ENCODE results near the gene TPD52L2.

The TPD52L2 gene

DNA sequence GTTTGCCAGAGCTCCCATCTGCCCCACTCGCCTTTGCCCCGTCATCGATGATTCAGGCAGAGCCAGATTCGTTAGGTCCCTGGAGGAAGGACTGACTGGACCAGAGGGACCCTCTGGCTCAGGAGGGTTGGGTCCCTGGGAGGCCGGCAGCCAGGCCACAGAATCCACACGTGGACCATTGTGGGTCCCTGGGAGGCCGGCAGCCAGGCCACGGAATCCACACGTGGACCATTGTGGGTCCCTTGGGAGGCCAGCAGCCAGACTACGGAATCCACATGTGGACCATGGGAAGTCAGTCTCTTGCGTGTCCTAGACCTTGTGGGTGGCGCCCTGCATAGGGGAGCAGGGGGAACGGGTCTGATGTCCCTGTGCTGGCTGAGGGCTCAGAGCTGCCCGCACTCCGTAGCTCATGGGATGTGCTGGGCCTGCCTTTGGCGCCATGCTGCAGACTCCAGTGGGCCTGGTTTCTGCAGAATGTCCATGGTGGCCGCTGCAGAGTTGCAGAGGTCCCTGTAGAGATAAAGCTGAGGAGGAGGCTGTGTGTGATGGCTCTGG is 67.6 kb downstream of the TPD52L2 start:
- DNase-seq (ENCODE audit: low read depth): no peak

DNA sequence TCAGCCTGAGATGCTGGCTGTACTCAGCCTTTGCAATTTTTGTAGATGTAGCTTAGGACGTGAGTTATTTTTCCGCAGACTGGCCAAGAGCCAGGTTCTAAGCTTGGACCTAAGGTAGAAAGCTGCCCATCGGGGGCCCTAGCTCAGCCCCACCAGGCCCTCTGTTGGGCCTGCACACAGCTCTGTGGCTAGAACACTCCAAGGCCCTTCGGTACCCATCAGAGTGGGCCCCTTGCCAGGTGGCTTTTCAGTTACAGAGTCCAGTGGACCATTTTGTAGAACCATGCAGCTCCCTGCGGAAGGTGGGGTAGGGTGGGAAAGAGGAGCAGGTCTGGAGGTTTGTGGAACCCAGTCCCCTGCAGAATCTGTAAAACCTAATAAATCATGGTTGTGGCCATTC is 68.6 kb downstream of the TPD52L2 start:
- DNase-seq (ENCODE audit: low read depth): no peak

DNA sequence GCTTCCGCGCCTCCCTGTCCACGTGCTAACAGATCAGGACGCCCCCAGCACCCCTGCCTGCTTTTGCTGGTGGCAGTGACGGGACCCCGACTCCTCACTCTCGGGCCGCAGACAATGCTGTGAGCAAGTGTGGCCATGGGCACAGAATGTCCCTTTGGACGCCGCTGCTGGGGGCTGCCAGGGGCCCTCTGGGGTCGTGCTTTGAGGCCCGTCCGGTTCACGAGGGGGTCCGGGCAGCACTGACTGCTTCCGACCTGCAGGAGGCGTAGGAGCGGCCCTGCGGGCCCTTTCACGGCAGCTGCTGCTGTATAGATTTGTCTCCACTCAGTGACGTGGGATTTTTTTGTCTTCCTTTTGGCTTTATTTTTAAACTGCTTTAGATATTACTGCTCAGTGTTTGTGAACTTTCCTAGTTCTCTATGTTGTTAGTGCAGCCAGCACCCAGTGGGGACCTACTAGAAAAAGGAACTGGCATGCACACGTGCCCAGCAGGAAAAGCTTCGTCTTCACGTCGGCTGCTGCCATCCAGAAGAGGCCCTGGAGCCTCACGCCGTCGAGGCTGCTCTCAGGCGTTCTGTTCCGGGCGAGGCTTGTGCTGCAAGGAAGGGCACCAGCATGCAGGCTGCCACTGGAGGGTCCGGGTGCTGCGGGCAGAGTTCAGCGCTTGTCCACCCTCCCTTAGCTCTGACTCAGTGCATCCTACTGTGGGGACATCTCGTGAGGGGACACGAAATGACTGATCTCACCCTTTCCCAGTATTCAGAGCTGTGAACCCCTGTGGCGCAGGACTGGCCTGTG is 69.4 kb downstream of the TPD52L2 start:
- no peak for DNase-seq (ENCODE audit: low read depth)

DNA sequence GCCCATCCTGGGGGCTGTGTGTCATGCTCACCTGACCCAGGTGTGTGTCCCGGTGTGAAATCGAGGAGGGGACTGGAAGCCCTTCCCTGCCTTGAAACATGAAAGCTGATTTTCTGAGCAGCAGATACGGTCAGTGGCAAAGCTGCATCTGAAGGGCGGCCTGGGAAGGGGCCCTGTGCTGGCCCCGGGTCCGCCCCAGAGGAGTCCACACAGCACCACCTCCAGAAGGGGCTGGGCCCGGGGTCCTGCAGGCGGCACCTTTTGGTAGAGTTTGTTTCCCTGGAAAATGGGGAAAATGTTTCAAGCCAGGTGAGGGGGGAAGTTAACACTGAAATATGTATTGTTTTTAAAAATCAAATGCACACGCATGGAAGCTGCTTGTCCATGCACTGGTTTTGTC is 70.4 kb downstream of the TPD52L2 start:
- DNase-seq (ENCODE audit: low read depth): no peak

DNA sequence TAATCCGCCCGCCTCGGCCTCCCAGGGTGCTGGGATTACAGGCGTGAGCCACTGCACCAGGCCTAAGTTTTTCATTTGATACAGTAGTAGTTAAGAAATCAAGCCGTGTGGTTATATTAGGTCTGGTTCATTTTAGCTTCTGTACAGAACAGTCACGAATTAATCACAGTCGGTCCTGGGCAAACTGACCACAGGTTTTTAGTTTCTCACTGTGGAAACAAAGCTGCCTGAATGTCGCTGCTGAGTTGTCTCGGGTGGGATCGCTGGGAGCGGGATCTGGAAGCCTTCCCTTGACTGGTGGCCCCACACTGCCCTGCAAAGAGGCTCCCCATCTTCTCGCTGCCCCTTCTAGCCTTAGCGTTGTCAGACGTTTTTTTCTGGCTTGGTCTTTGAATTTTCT is 72.5 kb downstream of the TPD52L2 start:
- DNase-seq (ENCODE audit: low read depth): no peak

DNA sequence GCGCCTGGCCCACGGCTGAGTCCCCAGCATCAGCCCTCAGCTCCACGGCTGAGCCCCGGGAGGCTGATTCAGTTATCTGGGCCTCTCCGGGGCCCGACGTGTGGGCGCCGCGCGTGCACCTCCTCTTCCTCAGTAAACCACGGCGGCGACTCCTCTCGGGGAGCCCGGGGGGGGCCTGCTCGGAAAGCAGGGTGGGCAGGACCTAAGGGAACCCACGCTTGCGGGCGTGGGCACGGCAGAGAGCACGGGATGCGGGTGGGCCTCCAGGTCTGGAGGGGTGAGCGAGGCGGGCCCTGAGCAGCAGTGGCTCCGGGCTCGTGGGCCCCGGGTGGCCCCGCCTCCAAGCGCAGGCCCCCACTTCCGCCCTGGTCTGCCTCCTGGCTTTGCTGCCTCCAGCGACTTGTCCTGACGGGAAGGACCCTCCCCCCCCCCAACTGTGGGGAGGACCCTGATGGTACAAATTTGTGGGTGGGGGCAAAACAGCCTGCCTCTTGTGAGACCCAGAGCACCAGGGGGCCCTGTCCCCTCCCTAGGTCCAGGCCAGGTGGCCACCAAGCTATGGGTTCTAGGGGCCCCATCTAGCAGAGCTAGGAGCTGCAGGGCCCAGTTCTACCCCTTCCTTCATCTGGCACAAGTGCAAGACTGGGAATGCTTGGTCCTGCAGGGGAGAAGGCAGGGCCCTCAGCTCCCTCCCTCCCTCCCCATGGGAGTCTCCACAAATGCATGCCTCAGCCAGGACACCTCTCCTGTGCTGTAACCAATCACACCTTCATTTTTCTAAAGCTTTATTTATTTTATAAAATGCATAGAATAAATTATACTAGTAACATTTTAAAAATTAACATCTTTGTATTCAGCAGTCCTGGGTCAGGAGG is 74.2 kb downstream of the TPD52L2 start:
- DNase-seq (ENCODE audit: low read depth): no peak

DNA sequence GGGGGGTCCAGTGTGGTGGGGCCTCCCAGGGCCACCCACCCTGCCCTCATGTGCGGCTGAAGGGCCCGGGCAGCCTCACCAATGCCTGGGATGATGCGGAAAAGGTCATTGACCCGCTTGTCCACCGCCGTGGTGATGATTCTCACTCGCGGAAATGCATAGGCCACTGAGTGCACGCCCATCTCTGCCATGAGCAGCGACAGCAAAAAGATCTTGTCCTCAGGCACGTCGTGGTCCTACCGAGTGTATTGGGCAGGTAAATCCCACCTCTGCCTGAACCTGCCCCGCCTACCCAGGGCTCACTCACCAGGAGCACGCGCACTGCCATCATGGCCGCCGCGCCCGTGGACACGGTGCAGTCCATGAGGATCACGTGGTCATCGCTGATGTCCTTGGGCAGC is 75.0 kb downstream of the TPD52L2 start:
- no peak for DNase-seq (ENCODE audit: low read depth)

DNA sequence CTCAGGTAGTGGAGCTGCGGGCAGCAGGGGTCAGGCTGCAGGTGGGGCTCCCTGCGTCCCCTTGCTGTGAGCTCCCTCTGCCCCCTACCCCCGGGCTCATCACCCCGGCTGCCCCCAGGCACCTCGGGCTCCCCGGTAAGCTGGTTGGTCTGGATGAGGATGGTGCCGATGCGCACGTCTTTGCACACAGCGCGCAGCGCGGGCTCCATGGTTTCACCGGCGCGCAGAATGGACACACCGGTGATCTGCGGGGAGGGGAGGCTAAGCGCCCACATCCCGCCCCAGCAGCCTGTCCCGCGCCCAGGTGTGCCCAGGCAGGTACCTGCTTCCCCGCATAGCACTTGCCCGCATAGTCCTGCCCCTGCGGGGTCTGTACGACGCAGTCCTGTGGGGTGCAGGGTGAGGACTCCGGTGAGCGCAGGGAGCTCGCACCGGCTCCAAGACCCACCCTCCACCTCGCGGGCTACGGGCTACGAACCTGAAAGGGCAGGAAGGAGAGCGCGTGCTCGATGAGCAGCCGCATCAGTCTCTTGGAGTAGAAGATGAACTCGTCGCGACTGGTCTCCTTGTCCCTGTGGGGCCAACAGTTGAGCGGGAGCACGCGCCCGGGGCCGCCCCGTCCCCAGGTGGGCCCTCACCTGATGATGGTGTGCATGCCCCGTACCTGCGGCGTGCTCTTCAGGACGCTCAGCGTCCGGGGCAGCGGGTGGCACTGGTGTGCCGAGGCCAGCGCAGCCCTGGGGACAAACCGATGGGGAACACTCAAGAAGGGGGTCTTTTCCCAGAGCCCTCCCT is 75.6 kb downstream of the TPD52L2 start:
- DNase-seq (ENCODE audit: low read depth): no peak

Data from HS-5 (cell line).